ENCODE data around the gene SRRM5. TPM values are rescaled to one million over a fixed set of nuclear protein-coding genes. Genes with fewer than 3 reads are reported as not detected.
"Not testable (repeated sequence)": the region's sequence is repeated elsewhere in the genome, so short reads cannot be mapped to it uniquely, and the experiment has no call there.

The SRRM5 gene
- total and polyA plus RNA-seq, 5 donors: 0.23 to 0.34 (median 0.29) TPM; not detected in 1

DNA sequence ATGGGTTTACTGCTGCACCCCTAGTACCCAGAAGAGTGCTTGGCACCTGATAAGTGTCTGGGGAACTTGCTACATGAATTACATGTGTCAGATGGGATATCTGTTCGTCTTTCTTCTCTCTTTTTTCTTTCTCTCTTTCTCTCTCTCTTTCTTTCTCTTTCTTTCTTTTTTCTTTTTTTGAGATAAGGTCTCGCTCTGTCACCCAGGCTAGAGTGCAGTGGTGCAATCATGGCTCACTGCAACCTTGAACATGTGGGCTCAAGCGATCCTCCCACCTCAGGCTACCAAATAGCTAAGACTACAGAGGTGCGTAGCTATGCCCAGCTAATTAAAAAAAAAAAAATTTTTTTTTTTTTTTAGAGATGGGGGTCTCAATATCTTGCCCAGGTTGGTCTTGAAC is 21.6 kb downstream of the SRRM5 start:
- no peaks in the 10 kb centered on the region for H3K9me3 ChIP-seq (ENCODE audit: control insufficient read depth, low read length)
- H3K4me1 ChIP-seq (ENCODE audit: control insufficient read depth, insufficient read depth, low read length): no peaks in the 10 kb centered on the region
- intact Hi-C loops (cut with DNase I): no loop called here
- ATAC-seq: no peak
- 89% methylated on average over 4 of the region's 4 CpGs for WGBS
- H3K27me3 ChIP-seq (ENCODE audit: control insufficient read depth, insufficient read depth): no peaks in the 10 kb centered on the region
- DNase-seq: no peak
- no peak overlapping the region for H3K27ac ChIP-seq (ENCODE audit: low read length)
- no peak overlapping the region for H3K4me3 ChIP-seq (ENCODE audit: low read length)

DNA sequence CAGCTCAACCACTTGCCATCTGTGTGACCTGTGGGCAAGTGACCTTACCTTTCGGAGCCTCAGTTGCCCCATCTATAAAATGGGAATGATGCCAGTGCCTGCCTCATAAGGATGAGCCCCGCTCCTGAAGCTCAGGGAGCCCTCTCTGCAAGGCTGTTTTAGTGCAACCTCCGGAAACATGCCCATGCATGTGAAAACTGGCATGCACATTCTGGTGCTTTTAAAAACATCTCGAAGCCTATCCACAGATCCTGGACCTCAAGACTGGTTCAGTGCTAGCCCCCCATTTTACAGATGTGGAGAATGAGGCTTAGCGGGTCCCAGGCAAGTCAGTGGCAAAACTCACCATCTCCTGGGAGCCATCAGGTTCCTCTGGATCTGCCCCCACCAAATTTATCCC is 22.2 kb downstream of the SRRM5 start:
- intact Hi-C loops (cut with DNase I): no loop called here
- Histone ChIP-seq H3K9me3 (ENCODE audit: control insufficient read depth, low read length) (no peaks in the 10 kb centered on the region), H3K27me3 (ENCODE audit: control insufficient read depth, insufficient read depth) (no peaks in the 10 kb centered on the region), H3K4me1 (ENCODE audit: control insufficient read depth, insufficient read depth, low read length) (no peaks in the 10 kb centered on the region), H3K4me3 (ENCODE audit: low read length) (no peak overlapping the region), H3K27ac (ENCODE audit: low read length) (no peak overlapping the region)
- DNase-seq (no peak), ATAC-seq (no peak)
- 78% methylated on average over 5 of the region's 5 CpGs for whole genome bisulfite sequencing

DNA sequence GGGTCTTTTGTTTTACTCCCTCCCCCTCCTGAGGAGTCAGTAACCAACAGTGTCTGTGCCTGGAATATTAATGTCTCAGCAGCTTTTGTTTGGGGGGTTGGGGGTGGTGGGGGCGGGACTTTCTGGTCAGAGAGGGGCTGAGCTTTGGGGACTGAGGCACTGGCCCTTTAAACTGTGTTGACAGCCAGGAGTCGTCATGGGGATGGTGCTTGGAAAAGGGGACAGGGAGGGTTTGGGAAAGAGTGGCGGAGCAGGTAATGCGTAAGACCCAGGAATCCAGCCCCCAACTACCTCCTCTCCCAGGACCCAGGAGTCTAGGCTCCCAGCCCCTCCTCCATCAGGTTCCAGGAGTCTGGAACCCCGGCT is 22.6 kb downstream of the SRRM5 start:
- intact Hi-C loops (cut with DNase I): no loop called here
- DNase-seq (no peak), ATAC-seq (no peak)
- Histone ChIP-seq H3K4me1 (ENCODE audit: control insufficient read depth, insufficient read depth, low read length) (no peaks in the 10 kb centered on the region), H3K27ac (ENCODE audit: low read length) (no peak overlapping the region), H3K4me3 (ENCODE audit: low read length) (no peak overlapping the region), H3K27me3 (ENCODE audit: control insufficient read depth, insufficient read depth) (no peaks in the 10 kb centered on the region), H3K9me3 (ENCODE audit: control insufficient read depth, low read length) (no peaks in the 10 kb centered on the region)
- WGBS: 34% methylated on average over 5 of the region's 5 CpGs

DNA sequence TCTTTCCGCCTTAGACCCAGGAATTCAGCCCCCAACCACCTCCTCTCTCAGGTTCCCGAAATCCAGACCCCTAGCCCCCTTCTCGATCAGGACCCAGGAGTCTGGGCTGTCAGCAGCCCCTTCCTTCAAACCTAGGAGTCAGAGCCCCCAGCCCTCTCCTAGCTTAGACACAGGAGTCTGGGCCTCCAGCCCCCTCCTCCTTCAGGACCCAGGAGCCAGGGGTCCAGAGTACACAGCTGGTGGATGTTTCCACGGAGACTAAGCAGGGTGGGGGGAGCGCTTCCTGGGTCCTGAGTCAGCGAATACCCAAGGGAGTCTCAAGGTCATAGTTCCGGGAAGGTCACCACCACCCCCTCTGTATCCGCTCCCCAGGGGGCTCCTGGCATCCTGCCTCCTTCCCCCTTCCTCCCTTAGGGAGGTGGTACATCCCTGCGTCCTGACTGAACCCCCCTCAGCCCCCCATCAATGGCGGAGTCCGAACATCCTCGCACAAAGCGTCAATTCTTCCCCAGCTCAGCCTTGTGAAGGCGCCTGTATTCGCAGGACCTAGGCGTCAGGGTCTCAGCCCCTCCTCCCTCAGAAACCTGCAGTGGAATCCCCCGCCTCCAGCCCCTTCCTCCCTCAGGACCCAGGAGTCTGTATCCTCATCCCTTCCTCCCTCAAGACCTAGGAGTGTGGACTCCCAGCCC is 23.1 kb downstream of the SRRM5 start:
- no peaks in the 10 kb centered on the region for H3K27me3 ChIP-seq (ENCODE audit: control insufficient read depth, insufficient read depth)
- H3K4me1 ChIP-seq (ENCODE audit: control insufficient read depth, insufficient read depth, low read length): no peaks in the 10 kb centered on the region
- no peak overlapping the region for H3K27ac ChIP-seq (ENCODE audit: low read length)
- no peaks in the 10 kb centered on the region for H3K9me3 ChIP-seq (ENCODE audit: control insufficient read depth, low read length)
- ATAC-seq (peak in 1 of 2 donors; percentile 14), DNase-seq (no peak)
- 17% methylated on average over 17 of the region's 17 CpGs for WGBS
- intact Hi-C loops (cut with DNase I): no loop called here
- H3K4me3 ChIP-seq (ENCODE audit: low read length): no peak overlapping the region

DNA sequence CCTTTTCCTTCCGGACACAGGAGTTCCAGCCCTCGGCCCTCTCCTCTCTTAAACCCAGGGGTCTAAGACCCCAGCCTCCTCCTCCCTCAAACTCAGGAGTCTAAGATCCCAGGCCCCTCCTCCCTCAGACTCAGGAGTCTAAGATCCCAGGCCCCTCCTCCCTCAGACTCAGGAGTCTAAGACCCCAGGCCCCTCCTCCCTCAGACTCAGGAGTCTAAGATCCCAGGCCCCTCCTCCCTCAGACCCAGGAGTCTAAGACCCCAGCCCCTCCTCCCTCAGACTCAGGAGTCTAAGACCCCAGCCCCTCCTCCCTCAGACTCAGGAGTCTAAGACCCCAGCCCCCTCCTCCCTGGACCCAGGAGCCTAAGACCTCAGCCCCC is 23.7 kb downstream of the SRRM5 start:
- 33% methylated on average over 2 of the region's 2 CpGs for WGBS
- DNase-seq; H3K27me3 ChIP-seq (ENCODE audit: control insufficient read depth, insufficient read depth); H3K4me1 ChIP-seq (ENCODE audit: control insufficient read depth, insufficient read depth, low read length); H3K27ac ChIP-seq (ENCODE audit: low read length); ATAC-seq; H3K4me3 ChIP-seq (ENCODE audit: low read length); H3K9me3 ChIP-seq (ENCODE audit: control insufficient read depth, low read length); intact Hi-C loops (cut with DNase I): not testable (repeated sequence)

DNA sequence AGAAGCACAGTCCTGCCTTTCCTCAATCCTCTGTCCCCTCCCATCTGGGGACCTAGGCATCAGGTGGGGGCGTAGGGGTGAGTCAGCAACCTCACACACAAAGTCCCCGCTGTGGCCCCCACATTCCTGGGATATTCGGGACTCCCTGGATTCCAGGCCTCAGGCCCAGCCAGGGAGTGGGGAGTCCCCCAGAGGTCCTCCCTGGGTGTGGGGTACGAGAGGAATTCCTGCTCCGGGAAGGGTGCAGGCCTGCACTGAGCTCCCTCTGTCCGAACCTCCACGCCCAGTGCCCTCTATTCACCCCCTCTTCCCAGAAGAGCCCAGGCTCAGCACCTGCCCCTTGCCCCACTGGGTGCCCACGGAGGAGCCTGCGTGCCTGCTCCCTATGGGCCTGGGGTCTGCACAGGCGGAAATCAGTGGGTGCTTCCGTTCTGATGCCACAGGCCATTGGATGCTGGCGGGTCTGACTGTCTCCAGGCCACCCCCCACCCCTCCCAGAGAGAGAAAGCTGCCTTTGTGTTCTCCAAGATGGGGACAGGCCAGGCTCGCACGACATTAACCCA is 24.3 kb downstream of the SRRM5 start:
- Histone ChIP-seq H3K9me3 (ENCODE audit: control insufficient read depth, low read length) (no peaks in the 10 kb centered on the region), H3K27me3 (ENCODE audit: control insufficient read depth, insufficient read depth) (no peaks in the 10 kb centered on the region), H3K4me1 (ENCODE audit: control insufficient read depth, insufficient read depth, low read length) (peaks cover 5% of the 10 kb centered on the region), H3K4me3 (ENCODE audit: low read length) (no peak overlapping the region), H3K27ac (ENCODE audit: low read length) (no peak overlapping the region)
- 79% methylated on average over 14 of the region's 14 CpGs for WGBS
- ATAC-seq (peak; percentile 6 to 12), DNase-seq (no peak)
- intact Hi-C loops (cut with DNase I): no loop called here

DNA sequence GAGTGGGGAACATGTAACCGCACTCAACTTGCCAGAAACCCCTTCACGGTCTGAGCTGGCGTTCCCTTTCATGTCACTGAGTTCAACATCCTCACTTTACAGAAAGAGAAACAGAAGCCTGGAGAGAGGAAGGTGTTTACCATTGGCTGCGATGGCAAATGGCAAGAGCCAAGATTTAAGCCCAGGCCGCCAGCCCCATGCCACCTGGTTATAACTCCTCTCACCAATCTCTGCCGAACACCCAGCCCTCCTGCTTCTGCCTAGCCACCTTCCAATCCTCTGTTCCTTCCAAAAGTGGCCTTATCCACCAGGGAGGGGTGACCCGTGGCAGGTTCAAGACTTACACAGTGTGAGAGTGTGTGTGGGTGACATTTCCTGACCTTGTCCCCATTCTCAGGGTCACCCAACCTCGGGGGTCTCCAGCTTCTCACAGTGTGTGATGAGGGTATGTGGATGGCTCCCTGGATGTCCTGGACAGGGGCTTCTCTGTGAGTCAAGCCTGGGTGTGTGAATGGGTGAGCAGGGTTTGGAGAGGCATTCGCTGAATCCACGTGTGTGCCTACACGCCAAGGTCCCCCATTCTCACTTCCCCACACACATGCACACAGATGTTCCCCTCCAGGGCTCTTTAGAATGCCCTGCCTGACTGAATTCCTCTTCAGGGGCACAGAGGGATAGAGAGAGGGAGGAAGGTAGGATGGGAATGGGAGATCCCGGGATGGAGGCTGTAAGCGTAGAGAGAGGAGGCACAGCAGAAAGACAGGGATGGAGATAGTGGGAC is 26.5 kb downstream of the SRRM5 start:
- intact Hi-C loops (cut with DNase I): no loop called here
- WGBS: 75% methylated on average over 13 of the region's 13 CpGs
- H3K4me3 ChIP-seq (ENCODE audit: low read length): no peak overlapping the region
- no peaks in the 10 kb centered on the region for H3K27me3 ChIP-seq (ENCODE audit: control insufficient read depth, insufficient read depth)
- H3K4me1 ChIP-seq (ENCODE audit: control insufficient read depth, insufficient read depth, low read length): peaks cover 5% of the 10 kb centered on the region
- no peaks in the 10 kb centered on the region for H3K9me3 ChIP-seq (ENCODE audit: control insufficient read depth, low read length)
- H3K27ac ChIP-seq (ENCODE audit: low read length): no peak overlapping the region
- DNase-seq: no peak
- no peak for ATAC-seq

DNA sequence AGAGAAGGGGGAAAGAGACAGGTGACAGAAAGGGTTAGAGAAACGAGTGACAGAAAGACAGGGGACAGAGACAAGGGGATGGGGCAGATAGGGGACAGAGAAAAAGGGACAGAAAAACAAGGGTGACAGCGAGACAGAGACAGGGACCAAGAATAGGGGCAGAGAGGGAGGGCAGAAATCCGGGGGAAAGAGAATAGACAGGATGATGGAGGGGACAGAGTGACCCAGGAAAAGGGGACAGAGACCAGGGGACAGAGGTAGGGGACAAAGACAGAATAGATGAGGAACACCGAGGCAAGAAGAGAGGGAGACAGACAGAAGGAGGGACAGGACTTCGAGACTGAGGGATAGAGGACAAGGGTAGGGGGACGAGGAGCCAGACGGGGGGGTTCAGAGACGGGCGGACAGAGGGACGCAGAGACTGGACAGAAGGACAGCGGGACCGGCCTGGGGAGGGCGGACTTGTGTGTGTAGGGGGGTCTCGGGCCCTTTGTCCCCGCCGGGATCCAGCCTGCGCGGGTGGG is 27.2 kb downstream of the SRRM5 start:
- 7% methylated on average over 18 of the region's 18 CpGs for WGBS
- Histone ChIP-seq H3K27me3 (ENCODE audit: control insufficient read depth, insufficient read depth) (no peaks in the 10 kb centered on the region), H3K4me1 (ENCODE audit: control insufficient read depth, insufficient read depth, low read length) (peaks cover 5% of the 10 kb centered on the region), H3K27ac (ENCODE audit: low read length) (no peak overlapping the region), H3K9me3 (ENCODE audit: control insufficient read depth, low read length) (no peaks in the 10 kb centered on the region), H3K4me3 (ENCODE audit: low read length) (peak overlapping the region; percentile 80)
- DNase-seq (no peak), ATAC-seq (peak in 1 of 2 donors; percentile 7)
- intact Hi-C loops (cut with DNase I): no loop called here

DNA sequence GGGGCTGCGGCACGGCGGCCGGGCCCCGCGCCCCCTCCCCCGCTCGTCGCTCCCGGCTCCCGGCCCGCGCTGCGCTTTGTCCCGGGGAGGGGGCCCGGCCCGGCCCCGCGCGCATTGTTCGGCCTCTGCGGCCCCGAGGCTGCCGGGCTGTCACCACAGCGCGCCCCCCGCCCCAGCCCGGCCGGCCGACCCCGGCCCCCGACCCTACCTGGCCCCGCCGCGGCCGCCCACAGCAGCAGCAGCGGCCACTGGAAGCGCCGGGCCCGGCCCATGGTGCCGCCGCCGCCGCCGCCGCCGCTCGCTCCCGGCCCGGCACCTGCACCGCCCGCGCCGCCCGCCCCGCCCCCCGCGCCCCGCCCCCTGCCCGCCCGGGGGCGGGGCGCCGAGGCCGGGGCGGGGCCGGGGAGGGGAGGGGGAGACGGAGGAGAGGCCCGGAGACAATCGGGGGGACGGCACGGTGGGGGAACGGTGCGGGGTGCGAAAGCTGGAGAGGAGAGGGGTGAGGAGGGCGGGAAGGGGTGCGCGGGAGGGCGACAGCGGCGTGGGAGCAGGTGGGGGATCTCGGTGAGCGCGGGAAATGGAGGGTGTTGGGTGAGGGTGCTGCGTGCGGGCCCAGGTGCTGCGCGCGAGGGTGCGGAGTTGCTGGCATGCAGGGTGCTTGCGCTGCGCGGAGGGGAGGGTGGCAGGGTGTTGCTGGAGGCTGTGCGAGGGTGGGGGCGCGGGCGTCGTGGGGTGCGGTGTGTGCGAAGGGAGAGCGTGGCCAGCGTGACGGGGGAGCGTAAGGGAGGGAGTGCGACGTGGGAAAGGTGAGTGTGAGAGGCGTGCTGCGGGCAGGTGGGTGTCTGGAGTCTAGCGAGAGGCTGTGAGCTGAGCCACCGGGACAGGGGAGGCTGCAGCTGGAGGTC is 27.9 kb downstream of the SRRM5 start, which contains the start of gene CADM4:
Gene CADM4 (minus strand): TSS at position 332 of the 905 bp plus-strand sequence. CDS start 60 bp downstream, at position 272.
- intact Hi-C loops (cut with DNase I): no loop called here
- 2% methylated on average over 108 of the region's 110 CpGs for WGBS
- Histone ChIP-seq H3K4me1 (ENCODE audit: control insufficient read depth, insufficient read depth, low read length) (peaks cover 5% of the 10 kb centered on the region), H3K4me3 (ENCODE audit: low read length) (peak within 1 kb of the TSS; percentile 80), H3K9me3 (ENCODE audit: control insufficient read depth, low read length) (no peaks in the 10 kb centered on the region), H3K27me3 (ENCODE audit: control insufficient read depth, insufficient read depth) (no peaks in the 10 kb centered on the region), H3K27ac (ENCODE audit: low read length) (no peak within 1 kb of the TSS)
- ATAC-seq: peak; percentile 57 to 58
- peak; percentile 23 to 72 (median 68) for DNase-seq

DNA sequence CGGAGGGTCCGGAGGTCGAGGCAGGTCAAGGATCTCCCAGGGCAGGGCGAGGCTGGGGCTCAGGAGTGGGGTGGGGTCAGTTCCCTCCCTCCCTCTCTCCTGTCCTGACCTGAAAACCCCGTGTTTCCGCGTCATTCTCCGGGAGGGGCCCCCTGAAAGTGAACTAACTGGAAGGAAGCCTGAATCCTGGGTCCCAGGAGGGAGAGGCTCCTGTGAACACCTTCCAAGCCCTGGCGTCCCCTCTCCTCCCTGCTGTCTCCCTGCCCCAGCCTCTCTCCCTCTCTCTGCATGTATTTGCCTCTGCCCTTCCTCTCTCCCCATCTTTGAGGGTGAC is 28.5 kb downstream of the SRRM5 start:
- intact Hi-C loops (cut with DNase I): no loop called here
- DNase-seq (no peak), ATAC-seq (no peak)
- H3K4me3 ChIP-seq (ENCODE audit: low read length): peak overlapping the region; percentile 80
- no peak overlapping the region for H3K27ac ChIP-seq (ENCODE audit: low read length)
- no peaks in the 10 kb centered on the region for H3K27me3 ChIP-seq (ENCODE audit: control insufficient read depth, insufficient read depth)
- 8% methylated on average over 9 of the region's 9 CpGs for WGBS
- peaks cover 5% of the 10 kb centered on the region for H3K4me1 ChIP-seq (ENCODE audit: control insufficient read depth, insufficient read depth, low read length)
- no peaks in the 10 kb centered on the region for H3K9me3 ChIP-seq (ENCODE audit: control insufficient read depth, low read length)
